ENCODE results near the gene PDE4D. TPM values are rescaled to one million over a fixed set of nuclear protein-coding genes. Genes with fewer than 3 reads are reported as not detected.
"Not testable (repeated sequence)": the region's sequence is repeated elsewhere in the genome, so short reads cannot be mapped to it uniquely, and the experiment has no call there.

Gene PDE4D
- total RNA-seq, 6 experiments from 2014 or later, result 1.6 to 10.3 (median 5.6) TPM

DNA sequence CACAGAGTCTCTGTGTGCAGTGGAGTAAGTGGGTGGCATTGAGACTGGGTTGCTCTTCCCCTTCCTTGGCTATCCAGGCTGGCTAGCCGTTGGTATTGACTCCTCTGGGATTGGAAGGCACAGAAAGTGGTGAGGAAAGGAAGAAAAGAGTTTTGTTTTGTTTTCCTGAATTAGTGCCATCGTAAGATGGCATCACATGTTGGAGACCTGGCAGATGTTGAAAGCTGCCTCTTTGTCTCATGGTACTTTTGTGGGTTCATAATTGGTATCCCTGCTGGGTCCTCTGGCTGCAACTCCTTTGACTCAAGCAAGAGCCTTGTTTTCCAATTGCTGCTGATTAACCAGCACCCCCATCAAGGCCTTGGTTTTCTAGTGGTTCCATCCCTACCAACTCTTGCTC, 293.8 kb downstream of the PDE4D start:
- no peak overlapping the region for H3K4me3 ChIP-seq
- peaks cover 0 to 5% (median 0%) of the 10 kb centered on the region in 4 donors for H3K4me1 ChIP-seq
- no peak for TF ChIP-seq POLR2A (IDR thresholded peaks at IDR 0.05)
- TF ChIP-seq, protein P1, sequence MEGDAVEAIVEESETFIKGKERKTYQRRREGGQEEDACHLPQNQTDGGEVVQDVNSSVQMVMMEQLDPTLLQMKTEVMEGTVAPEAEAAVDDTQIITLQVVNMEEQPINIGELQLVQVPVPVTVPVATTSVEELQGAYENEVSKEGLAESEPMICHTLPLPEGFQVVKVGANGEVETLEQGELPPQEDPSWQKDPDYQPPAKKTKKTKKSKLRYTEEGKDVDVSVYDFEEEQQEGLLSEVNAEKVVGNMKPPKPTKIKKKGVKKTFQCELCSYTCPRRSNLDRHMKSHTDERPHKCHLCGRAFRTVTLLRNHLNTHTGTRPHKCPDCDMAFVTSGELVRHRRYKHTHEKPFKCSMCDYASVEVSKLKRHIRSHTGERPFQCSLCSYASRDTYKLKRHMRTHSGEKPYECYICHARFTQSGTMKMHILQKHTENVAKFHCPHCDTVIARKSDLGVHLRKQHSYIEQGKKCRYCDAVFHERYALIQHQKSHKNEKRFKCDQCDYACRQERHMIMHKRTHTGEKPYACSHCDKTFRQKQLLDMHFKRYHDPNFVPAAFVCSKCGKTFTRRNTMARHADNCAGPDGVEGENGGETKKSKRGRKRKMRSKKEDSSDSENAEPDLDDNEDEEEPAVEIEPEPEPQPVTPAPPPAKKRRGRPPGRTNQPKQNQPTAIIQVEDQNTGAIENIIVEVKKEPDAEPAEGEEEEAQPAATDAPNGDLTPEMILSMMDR (IDR thresholded peaks at IDR 0.05), result no peak
- no peaks in the 10 kb centered on the region for H3K9me3 ChIP-seq
- DNase-seq (no peak), ATAC-seq (no peak)
- 90% methylated on average over 2 of the region's 2 CpGs for WGBS (ENCODE audit: insufficient coverage, low coverage, low lambda C conversion rate, missing lambda C conversion rate)
- H3K27ac ChIP-seq, result no peak overlapping the region
- H3K36me3 ChIP-seq, result no peaks in the 10 kb centered on the region
- H3K27me3 ChIP-seq, result no peaks in the 10 kb centered on the region
- intact Hi-C loops (cut with DNase I), result no loop called here

- H3K4me3 ChIP-seq, result peak overlapping the region; percentile 4 to 31 (median 30)
- intact Hi-C loops (cut with DNase I), result no loop called here
- peak overlapping the region in 1 of 3 donors; percentile 37 for H3K27ac ChIP-seq
- H3K4me1 ChIP-seq, result peaks cover 0 to 5% (median 0%) of the 10 kb centered on the region in 4 donors
- DNase-seq, result no peak
- 0% methylated on average over 2 of the region's 2 CpGs for WGBS (ENCODE audit: insufficient coverage, low coverage, low lambda C conversion rate, missing lambda C conversion rate)
- no peak for TF ChIP-seq POLR2A (IDR thresholded peaks at IDR 0.05)
- TF ChIP-seq, protein P1 (IDR thresholded peaks at IDR 0.05), result no peak
- no peaks in the 10 kb centered on the region for H3K36me3 ChIP-seq
- peak; percentile 67 to 93 (median 88) for ATAC-seq
- H3K27me3 ChIP-seq, result no peaks in the 10 kb centered on the region
- no peaks in the 10 kb centered on the region for H3K9me3 ChIP-seq
Observed at GRCh38 chr5:59598547-59598874, 295.0 kb downstream of the PDE4D start.

GRCh38 chr5:59597690-59598546, 295.6 kb downstream of the PDE4D start:
- peak in 2 of 4 donors; percentile 13 to 27 for ATAC-seq
- WGBS (ENCODE audit: insufficient coverage, low coverage, low lambda C conversion rate, missing lambda C conversion rate), result 43% methylated on average over 6 of the region's 6 CpGs

DNA sequence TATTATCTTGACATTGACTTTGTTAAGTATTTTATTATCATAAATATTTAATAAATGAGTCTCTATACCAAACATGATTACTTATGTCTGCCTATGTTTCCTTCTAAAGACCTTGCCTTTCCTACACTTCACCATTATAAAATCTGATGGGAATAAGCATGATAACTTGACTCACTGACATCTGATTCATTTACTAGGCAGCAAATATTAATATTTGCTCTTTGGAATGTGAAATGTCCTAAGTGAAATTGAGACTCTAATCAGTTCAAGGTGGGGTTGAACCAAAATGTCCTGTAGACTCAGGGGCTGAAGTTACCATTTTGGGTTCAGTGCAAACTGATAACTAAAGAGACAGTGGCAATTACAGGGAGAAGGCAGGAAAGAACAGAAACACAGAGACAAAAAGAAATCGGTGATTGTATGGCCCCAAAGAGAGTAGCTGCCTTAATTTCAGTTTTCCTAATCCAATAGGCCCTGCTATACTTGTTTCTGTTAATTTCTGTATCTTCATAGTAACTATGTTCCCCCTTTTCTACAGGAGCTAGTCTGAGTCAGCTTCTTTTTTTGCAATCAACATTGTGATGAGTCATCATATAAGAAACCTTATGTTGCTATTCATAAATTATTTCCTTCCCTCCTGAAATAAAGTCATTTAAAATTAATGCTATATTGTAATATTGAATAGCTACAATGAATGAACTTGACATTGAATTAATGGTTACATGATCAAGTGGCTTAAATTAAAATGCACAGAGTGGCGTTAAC, 296.8 kb downstream of the PDE4D start:
- Histone ChIP-seq H3K27me3 (no peaks in the 10 kb centered on the region), H3K4me1 (peaks cover 0 to 5% (median 0%) of the 10 kb centered on the region in 4 donors), H3K36me3 (no peaks in the 10 kb centered on the region), H3K4me3 (no peak overlapping the region), H3K9me3 (no peaks in the 10 kb centered on the region), H3K27ac (no peak overlapping the region)
- intact Hi-C loops (cut with DNase I), result no loop called here
- TF ChIP-seq POLR2A (IDR thresholded peaks at IDR 0.05), result no peak
- ATAC-seq (peak in 1 of 4 donors; percentile 42), DNase-seq (no peak)
- 90% methylated on average over 2 of the region's 2 CpGs for WGBS (ENCODE audit: insufficient coverage, low coverage, low lambda C conversion rate, missing lambda C conversion rate)

More at GRCh38 chr5:59597690-59598546, 295.6 kb downstream of the PDE4D start:
- H3K9me3 ChIP-seq, result no peaks in the 10 kb centered on the region
- no peaks in the 10 kb centered on the region for H3K36me3 ChIP-seq
- TF ChIP-seq, protein P1 (IDR thresholded peaks at IDR 0.05), result no peak
- no peak for TF ChIP-seq POLR2A (IDR thresholded peaks at IDR 0.05)
- peaks cover 0 to 5% (median 0%) of the 10 kb centered on the region in 4 donors for H3K4me1 ChIP-seq
- DNase-seq, result no peak
- H3K4me3 ChIP-seq, result peak overlapping the region; percentile 4 to 31 (median 30)
- H3K27me3 ChIP-seq, result no peaks in the 10 kb centered on the region
- peak overlapping the region in 1 of 3 donors; percentile 37 for H3K27ac ChIP-seq
- intact Hi-C loops (cut with DNase I), result no loop called here

DNA sequence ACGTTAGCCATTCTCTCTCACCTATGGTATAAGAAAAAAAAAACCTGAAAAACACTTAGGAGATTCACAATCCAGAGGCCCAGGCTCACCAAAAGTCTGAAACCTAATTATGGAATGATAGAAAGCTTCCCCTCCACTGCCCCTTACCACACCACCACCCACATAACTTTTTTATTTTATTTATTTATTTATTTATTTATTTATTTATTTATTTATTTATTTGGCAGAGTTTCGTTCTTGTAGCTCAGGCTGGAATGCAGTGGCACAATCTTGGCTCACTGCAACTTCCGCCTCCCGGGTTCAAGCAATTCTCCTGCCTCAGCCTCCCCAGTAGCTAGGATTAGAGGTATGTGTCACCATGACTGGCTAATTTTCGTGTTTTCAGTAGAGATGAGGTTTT, 299.4 kb downstream of the PDE4D start:
- WGBS (ENCODE audit: insufficient coverage, low coverage, low lambda C conversion rate, missing lambda C conversion rate), result 96% methylated on average over 5 of the region's 5 CpGs
- DNase-seq; H3K9me3 ChIP-seq; H3K4me3 ChIP-seq; H3K27me3 ChIP-seq; H3K36me3 ChIP-seq; intact Hi-C loops (cut with DNase I); H3K4me1 ChIP-seq; ATAC-seq; H3K27ac ChIP-seq: not testable (repeated sequence)

All from right lobe of liver (tissue), 6 donors.